ENCODE data around the gene CDKL1.
A peak's percentile ranks its signal among the peaks of the same experiment; 100 is the strongest.
"Not testable (repeated sequence)": the region's sequence is repeated elsewhere in the genome, so short reads cannot be mapped to it uniquely, and the experiment has no call there.

The CDKL1 gene

GRCh38 chr14:50387548-50387947, 9.1 kb downstream of the CDKL1 start:
- no peak for DNase-seq (ENCODE audit: low spot score)

DNA sequence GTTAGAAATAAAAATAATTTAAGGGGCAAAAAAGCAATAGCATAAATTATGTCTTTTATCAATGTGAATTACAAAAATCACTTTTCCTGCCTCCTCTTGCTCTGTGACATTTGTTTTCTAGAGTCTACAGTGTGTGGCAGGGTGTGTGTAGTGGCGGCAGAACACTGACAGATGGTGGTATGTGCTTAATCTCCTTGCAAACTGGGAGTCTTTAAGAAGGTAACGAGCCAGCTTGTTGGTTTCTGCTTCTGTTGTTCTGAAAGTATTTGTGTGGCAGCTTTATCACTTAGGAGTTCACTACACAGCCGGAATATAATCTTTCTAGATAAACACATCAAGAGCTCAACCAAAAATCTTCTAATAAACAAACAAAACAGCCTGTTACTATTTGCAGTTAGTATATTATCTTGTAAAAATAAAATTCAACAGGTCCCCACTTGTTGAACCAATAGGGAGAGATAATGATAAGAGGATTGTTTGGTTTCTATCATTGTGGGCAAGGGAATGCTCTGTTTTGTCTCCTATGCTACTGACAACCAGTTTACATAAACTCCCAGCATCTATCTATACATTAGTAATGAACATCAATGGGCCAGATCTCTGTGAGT, 13.0 kb downstream of the CDKL1 start:
- DNase-seq (ENCODE audit: low spot score), result no peak

- DNase-seq (ENCODE audit: low spot score), result no peak
Observed at GRCh38 chr14:50381823-50382287, 14.8 kb downstream of the CDKL1 start.

GRCh38 chr14:50381008-50381407, 15.7 kb downstream of the CDKL1 start:
- no peak for DNase-seq (ENCODE audit: low spot score)

- DNase-seq (ENCODE audit: low spot score), result no peak
Observed at GRCh38 chr14:50380455-50380854, 16.2 kb downstream of the CDKL1 start.

DNA sequence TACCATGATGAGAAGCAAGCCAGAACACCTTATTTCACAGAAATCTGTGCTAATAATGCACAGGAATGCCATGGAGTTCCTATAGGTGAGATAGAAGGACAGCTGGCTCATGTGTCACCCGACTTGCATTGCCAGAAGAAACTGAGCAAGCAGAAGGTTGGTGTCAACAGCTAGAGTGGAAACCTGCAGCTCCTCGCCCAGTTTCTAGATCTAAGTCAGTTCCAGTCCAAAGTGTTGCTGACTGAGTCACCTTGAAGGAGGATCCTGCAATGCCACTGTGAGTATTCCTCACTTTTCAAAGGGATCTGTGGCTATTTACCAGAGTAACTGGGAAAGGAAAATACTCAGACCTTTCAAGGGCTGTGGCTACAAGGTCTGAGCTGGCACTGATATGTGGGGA, 17.1 kb downstream of the CDKL1 start:
- no peak for DNase-seq (ENCODE audit: low spot score)

GRCh38 chr14:50377550-50378085, 19.1 kb downstream of the CDKL1 start:
- DNase-seq (ENCODE audit: low spot score), result no peak

DNA sequence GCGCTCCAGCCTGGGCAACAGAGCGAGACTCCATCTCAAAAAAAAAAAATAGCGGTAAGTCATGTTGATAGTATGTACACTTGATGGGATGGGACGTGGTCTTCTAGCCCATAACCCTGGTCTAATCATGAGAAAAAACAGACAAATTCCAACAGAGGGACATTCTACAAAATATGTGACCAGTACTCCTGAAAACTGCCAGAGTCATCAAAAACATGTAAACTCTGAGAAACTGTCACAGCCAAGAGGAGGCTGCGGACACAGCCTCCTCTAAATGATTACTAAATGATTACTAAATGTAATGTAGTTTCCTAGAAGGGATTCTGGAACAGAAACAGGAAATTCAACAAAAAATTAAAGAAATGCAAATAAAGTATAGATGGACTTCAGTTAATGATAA, 20.9 kb downstream of the CDKL1 start:
- no peak for DNase-seq (ENCODE audit: low spot score)

DNA sequence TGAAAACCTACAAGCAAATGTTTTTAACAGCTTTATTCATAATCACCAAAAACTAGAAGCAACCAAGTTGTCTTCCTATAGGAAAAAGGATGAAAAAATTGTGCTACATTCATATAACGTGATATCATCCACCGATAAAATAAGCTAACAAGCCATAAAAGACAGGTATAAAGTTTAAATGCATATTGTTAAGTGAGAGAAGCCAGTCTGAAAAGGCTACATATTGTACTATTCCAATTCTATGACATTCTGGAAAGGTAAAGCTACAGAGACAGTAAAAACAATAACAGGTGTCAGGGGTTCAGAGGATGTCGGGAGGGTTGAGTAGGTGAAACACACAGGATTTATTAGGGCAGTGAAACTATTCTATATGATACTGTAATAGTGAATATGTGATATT, 22.7 kb downstream of the CDKL1 start:
- no peak for DNase-seq (ENCODE audit: low spot score)

GRCh38 chr14:50371546-50371945, 25.1 kb downstream of the CDKL1 start:
- no peak for DNase-seq (ENCODE audit: low spot score)

DNA sequence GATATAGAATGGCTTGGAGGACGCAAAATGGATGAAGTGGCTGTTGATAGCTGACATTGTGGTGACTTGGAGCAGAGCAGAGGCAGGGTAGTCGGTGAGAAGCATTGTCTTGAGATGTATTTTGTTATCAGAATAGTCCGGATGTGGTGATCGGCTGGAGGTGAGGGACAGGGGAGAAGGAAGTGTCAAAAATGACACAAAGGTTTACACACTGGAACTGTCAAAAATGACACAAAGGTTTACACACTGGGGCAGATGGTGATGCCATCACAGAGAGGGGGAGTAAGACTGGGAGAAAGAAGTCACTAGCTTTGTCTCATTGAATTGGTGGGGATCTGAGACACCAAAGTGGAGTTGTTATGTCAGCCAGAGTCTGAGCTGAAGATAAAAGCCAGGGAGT, 30.1 kb downstream of the CDKL1 start:
- no peak for DNase-seq (ENCODE audit: low spot score)

DNA sequence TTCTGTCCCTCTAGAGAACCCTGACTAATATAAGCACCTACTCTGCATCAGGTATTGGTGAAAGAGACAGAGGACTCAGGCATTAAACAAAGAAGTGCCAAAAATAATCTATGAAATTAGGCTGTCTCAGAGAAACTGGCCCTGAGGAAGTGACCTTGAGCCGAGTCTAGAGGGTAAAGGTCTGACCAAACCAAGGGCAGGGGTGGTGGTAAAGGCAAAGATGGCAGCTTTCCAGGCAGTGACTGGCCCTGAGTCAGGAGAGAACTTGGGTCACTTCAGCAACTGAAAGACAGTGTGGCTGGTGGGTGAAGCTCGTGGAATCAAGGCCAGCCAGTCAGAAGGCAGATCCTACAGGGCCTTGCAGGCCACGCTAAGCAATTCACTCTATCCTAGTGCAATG, 30.6 kb downstream of the CDKL1 start:
- DNase-seq (ENCODE audit: low spot score), result no peak

GRCh38 chr14:50365572-50365971, 31.1 kb downstream of the CDKL1 start:
- not testable (repeated sequence) for DNase-seq (ENCODE audit: low spot score)

DNA sequence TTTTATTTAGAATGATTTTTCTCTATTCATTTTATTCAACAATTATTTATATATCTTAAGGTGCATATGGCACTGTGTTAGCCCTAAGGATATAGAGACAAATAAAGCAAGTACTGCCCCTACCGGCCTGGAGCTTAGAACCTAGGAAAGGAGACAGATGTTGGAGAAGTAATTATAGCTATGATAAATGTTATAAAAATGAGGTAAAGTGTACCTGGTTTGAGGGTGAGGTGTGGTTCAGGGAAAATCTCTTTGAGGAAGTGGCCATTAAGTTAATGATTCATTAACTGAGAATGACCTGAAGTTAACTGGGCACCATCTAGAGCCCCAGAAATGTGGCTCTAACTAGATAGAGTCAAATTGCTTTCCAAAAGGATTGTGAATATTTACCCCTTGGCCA, 31.9 kb downstream of the CDKL1 start:
- DNase-seq (ENCODE audit: low spot score), result no peak

DNA sequence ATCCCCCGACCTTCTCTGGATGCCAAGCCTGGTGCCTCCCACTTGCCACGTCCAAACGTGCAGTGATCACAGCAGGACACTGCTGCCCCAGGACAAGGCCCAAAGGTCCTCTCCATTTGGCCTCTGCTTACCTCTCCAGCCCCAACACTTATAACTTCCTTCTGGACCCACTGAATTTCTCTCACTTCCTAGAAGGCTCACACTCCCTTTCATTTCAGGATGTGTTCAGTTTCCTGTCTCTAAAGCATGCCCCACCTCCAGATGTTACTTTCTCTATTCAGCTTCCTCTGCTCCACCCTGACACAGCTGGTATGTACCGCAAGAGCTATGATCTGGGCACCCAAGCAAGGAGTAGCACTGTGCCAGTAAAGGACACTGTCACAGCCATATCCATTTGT, 33.0 kb downstream of the CDKL1 start:
- peak; percentile 73 for DNase-seq (ENCODE audit: low spot score)

DNA sequence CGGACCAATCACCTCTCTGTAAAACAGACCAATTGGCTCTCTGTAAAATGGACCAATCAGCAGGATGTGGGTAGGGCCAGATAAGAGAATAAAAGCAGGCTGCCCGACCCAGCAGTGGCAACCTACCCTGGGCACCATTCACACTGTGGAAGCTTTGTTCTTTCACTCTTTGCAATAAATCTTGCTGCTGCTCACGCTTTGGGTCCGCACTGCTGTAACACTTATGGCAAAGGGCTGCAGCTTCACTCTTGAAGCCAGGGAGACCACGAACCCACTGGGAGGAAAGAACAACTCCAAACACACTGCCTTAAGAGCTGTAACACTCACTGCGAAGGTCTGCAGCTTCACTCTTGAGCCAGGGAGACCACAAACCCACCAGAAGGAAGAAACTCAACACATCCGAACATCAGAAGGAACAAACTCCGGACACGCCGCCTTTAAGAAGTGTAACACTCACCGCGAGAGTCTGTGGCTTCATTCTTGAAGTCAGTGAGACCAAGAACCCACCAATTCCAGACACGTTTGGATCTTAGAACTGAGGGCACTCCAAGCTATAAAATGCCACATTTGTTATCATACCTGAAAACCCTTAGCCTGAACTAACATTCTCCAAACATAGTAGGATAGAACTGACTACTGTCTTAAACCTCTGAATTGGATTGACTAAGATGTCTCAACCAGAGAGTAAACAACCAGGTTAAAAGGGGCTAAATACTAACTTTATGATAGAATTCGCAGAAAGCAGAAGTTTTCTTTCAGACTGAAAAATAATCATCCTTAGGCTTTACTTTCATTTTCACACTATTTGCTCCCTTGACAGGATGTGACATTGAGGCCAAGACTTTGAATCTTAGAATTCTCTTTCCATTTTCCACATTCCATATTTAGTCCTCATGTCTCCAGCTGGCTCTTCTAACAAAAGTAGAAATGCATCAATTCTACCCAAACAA, 33.6 kb downstream of the CDKL1 start:
- peak; percentile 29 for DNase-seq (ENCODE audit: low spot score)

DNA sequence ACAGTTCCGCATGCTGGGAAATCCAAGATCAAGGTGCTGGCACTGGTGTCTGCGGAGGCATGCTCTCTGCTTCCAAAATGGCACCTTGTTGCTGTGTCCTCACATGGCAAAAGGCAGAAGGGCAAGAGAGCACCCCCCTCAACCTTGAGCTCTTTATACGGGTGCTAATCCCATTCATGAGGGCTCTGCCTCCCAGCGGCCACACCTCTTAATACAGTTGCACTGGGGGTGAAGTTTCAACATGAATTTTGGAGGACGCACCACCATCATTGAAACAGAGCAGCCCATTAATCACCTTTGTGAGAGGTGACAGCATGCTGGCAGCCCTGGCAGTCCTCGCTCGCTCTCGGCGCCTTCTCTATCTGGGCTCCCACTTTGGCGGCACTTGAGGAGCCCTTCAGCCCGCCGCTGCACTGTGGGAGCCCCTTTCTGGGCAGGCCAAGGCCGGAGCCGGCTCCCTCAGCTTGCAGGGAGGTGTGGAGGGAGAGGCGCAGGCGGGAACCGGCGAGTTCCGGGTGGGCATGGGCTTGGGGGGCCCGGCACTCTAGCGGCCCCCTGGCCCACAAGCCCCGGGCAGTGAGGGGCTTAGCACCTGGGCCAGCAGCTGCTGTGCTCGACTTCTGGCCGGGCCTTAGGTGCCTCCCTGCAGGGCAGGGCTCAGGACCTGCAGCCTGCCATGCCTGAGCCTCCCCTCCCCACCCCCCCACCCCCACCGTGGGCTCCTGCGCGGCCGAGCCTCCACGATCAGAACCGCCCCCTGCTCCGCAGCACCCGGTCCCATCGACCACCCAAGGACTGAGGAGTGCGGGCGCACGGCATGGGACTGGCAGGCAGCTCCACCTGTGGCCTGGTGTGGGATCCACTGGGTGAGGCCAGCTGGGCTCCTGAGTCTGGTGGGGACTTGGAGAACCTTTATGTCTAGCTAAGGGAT, 34.9 kb downstream of the CDKL1 start:
- not testable (repeated sequence) for DNase-seq (ENCODE audit: low spot score)

- no peak for DNase-seq (ENCODE audit: low spot score)
Observed at GRCh38 chr14:50360851-50361250, 35.8 kb downstream of the CDKL1 start.

DNA sequence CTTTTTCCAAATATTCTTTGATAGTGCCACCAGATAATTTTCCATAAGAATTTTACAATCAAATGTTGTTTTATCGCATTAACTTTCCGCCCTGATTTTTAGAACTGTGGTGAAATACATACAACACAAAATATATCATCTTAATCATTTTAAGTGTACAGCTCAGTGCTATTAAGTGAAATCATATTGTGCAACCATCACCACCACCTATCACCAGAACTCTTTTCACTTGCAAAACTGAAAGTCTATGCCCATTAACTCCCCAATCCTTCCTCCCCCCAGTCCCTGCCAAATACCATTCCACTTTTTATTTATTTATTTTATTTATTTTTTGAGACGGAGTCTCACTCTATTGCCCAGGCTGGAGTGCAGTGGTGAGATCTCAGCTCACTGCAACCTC, 36.6 kb downstream of the CDKL1 start:
- DNase-seq (ENCODE audit: low spot score), result no peak

GRCh38 chr14:50359631-50360030, 37.0 kb downstream of the CDKL1 start:
- DNase-seq (ENCODE audit: low spot score), result no peak

DNA sequence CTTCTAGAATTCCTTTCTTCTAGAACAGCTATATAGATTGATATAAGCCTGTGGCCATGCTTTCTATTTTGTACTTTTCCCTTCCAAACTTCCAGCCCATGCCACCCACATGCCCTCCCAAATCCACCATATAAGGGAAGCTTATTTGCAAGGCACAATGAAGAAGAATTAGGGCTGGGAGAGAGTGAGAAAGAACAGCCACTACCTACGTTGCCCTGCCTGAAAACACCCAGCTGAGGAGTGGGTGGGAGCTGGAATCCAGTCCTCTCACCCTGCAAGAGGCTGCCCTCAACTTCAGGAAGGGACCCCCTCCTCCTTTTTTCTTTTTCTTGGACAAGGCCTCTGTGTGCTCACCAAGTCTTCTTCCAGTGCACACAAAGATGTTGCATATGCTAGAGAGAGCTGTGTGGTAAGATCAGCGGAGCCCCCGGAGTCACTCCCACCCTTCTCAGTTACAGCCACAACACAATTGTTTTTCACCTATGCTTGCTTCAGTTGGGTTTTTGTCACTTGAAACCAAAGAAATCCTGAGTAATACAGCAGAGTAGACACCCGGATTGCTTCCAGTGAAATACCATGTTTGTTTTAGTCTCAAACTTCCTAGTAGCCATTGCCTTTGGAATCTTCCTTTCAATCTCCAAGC, 38.8 kb downstream of the CDKL1 start:
- no peak for DNase-seq (ENCODE audit: low spot score)

DNA sequence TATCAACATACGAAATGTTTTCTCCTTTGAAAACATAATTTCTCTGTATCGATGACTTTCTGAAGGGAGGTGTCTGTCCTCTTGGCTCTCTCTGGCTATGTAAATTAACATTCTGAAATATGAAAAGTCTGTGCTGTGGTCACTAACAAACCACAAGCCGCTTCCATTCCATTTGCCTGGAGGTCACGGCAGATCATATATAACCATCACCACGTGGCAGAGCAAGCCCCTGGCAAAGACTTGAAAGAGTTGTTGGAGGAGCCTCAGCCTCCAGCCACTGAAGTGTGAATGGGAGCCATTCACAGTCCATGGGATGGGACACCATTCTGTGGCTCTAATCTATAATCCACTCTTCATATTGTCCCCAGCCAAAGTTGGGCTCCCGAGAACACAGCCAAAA, 39.6 kb downstream of the CDKL1 start:
- no peak for DNase-seq (ENCODE audit: low spot score)
